Activated T-cell treated with anti-CD3 and anti-CD28 coated beads for 24 hours (primary cell): ENCODE data around the gene PWP1.

Experiments
- DNase-seq: peaks from one replicate; pipeline ENCODE4 v3.0.0-alpha.2; 2020; ENCODE audit warnings: low read depth

Gene PWP1

GRCh38 chr12:107685360-107686248 is at the start of gene PWP1:
Gene PWP1 (plus strand): TSS chr12:107685799. CDS start chr12:107685900, 101 bp downstream.
- DNase-seq, result peak; percentile 95

DNA sequence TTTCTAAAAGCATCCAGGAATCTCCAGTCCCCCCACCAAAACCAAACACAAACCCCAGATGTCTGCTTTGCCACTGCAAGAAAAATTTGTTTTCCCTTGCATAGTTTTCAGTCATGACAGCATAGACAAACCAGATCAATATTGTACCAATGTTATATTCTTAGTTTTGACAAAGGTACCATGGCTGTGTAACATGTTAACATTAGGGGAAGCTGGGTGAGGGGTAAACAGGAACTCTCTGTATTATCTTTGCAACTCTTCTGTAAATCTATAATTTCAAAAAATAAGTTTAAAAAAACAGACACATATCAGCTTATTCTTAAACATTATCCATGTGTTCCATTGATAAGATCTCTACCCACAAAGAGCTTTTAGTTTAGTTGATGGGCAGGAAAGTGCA is 44.4 kb upstream of the PWP1 start:
- no peak for DNase-seq

DNA sequence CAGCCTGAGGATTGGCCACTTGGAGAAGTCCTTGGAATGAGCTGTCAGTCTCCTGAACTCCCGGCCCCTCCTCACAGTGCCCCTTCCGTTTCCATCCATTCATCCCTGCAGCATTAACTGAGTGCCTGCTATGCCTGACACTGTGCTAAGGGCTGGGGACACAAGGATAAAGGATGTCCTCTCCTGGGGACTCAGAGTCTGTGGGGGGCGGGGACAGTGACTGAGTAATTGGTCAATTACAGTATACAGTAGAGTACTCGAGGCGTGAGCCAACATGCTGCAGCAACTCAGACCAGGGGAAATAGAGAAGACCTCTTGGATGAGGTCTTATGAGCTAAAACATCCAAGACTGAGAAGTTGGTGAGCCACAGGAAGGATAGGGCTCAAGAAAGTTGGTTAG is 43.4 kb upstream of the PWP1 start:
- DNase-seq, result no peak

GRCh38 chr12:107645630-107646333 is 39.8 kb upstream of the PWP1 start:
- DNase-seq, result no peak

DNA sequence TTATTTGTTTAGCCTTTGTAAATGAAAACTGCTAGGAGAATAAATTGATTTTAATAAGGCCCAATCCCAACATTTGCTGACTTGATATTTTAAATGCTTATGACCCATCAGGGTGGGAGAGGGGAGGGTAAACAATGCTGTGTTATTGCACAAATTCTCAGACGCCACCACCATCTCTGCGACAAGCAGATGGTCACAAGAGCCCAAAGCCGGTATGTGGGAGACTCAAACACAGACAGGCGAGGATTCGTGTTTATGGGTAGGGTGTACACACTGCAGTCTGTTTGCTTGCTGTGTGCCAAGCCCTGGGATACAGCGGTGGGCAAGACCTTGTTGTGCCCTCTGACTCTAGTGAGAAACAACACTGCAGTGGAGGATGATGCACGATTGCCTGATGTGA is 39.2 kb upstream of the PWP1 start:
- no peak for DNase-seq

- DNase-seq, result no peak
Observed at GRCh38 chr12:107649661-107650061, 35.9 kb upstream of the PWP1 start.

DNA sequence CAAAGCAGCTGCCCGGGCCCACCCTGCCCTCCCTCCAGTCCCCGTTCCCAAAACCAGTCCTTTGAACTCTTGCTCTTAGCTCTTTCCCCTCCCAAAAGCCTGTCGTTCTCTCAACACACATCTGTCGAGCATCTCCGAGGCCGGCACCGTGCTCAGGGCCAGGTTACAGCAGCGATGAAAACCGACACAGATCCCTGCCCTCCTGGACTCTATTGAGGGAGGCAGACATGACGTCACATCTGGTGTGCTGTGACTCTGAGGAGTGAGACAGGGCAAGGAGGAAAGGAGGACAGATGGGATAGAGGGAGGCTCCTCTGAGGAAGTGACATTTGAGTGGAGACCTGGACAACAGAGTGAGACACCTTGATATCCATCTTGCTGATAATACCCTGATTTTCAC is 34.6 kb upstream of the PWP1 start:
- no peak for DNase-seq

DNA sequence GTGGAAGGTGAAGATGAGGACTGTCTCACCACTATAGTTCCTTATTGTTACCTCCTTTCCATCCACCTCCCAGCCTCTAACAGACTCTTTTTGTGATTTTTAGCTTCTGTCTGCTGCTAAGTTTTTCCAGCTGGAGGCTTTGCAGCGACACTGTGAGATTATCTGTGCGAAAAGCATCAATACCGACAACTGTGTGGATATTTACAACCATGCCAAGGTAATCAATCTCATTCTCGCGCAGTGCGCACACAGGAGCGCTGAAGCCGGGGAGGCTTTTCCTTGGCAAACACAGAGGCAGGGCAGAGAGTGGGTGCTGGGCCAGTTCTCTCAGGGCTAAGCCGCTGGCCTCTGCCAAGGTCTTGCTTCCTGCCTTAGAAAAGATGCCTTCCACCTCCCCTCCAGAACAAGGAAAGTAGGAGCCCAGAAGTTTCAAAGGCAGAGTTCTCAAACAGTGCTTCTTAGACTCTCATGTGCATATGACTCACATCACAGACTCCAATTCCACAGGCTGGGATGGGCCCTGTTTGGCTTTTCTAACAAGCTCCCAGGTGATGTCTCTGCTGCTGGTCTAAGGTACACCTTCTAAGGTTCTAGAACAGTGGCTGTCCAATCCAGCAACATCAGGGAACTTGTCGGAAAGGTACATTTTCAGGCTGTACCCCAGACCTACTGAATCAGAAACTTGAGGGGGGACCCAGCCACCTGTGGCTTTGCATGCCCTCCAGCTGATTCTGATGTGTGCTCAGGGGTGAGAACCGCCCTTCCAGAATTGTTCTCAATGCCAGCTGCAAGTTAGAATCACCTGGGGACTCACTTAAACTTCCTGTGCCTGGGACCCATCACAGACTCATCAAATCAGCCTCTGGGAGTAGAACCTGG is 33.8 kb upstream of the PWP1 start:
- DNase-seq, result no peak

DNA sequence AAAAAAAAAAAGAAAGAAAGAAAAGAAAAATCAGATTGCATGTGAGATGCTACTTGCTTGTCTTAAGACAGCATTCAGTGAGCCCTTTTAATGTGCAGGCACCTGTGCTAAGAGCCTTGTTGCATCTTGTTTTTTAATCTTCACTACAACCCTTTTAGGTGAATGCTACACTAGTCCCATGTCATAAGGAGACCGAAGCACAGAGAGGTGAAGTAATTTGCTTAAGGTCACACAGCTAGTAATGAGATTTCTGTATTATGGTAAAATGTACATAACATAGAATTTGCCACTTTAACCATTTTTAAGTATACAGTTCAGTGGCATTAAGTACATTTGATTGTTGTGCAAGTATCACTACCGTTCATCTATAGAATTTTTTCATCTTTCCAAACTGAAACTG is 32.1 kb upstream of the PWP1 start:
- no peak for DNase-seq

DNA sequence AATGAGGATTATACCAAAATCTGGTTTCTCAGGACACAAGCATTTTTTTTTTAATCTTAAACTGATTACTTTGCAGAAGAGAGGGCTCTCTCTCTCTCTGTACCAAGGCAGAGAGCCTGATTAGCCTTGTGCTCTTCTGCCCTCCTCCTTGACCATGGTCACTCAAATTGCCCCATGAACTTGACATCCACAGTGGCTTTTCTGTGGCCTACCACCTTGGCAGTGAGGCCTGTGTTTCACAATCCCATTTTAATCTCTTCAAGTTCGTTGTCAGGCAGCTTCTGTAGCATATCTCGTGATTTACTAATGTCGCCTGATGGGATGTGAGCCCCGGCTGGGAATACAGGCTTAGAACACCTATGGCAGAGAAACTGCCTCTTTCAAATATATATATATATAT is 30.7 kb upstream of the PWP1 start:
- no peak for DNase-seq

DNA sequence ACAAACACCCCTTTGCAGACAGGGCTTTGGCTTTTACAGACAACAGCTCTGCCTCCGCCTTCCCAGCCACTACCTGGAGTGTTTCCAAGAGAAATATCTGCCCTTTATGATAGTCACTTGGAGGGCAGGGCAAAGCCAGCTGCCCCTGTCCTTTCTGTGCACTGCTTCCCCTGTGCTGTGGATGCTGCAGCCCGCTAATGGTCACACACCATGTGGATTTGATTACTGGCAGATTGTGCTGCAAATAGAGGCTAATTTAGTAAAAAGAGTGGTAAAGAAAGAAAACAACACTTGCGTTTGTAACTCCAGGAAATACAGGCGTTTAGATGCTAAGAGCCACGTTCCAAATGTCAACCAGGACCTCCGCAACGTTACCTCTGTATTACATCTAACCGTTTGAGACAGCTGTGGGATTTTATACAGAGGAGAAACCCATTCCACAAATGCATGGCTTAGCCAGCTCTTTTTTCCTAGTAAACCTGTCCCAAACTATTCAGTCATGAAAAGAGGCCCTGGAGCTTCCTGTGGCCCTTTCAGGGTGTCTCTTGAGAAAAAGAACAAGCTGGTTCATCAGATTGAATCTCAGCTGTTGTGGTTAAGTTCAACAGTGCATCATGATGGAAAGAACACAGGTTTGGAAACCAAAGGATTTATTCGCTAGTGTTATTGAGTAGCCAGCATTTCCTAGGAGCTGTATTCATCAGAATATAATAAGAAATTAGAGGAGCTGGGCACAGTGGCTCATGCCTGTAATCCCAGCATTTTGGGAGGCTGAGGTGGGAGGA is 30.1 kb upstream of the PWP1 start:
- no peak for DNase-seq

GRCh38 chr12:107656302-107656701 is 29.3 kb upstream of the PWP1 start:
- DNase-seq, result no peak

DNA sequence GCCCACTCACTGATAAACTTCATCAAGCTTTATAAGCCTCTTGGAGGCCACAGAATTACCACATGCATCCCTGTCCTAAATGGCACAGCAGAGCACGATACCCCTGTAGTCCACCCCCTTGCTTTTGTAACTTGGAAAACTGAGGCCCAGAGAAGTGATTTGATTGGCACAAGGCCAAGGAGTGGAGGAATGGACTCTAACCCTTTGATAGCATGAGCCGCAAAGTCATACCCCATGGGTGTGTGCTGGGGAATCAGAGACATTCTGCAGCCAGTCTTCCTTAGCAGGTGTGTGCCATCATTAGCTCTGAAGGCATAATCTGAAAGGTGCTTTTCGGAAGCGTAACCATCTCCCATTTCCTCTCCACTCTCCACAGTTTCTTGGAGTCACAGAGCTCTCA is 28.5 kb upstream of the PWP1 start:
- DNase-seq, result no peak

GRCh38 chr12:107657621-107658020 is 28.0 kb upstream of the PWP1 start:
- no peak for DNase-seq

DNA sequence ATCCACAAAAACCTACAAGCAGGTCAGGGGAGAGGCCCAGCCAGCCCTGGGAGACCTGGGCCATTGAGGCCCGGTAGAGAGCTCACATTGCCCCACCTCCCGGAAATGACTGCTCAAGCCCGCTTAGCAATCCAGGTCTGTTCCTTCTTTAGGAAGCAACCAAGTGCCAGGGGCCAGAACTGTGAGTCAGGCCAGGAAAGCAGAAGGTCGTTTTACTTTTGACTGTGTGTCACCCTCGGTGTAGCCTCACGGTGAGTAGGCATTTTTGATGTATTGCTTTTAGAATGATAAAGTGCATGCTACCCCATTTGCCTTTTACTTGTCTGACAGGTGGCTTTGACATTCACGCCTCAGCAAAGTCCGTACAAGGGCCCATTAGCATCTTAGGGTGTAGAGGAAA is 25.4 kb upstream of the PWP1 start:
- DNase-seq, result no peak

GRCh38 chr12:107660861-107661415 is 24.7 kb upstream of the PWP1 start:
- DNase-seq, result no peak

DNA sequence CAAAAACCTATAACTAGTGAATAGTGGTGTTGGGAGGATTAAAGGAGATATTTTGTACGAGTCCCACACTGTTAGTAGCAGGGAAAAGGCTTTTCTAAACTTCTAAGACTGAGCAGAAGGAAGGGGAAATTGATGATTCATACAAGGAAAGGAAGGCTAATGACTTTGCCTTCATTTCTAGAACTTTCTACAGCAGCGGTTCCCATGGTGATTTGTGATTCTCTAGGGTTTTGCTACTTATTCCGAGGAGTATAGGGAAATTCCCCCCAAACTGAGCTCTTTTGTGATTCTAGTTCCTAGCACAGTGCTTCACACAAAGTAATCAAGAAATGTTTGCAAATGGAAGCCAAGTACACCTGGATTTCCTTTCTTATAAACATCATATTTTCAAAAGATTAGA is 23.8 kb upstream of the PWP1 start:
- no peak for DNase-seq

DNA sequence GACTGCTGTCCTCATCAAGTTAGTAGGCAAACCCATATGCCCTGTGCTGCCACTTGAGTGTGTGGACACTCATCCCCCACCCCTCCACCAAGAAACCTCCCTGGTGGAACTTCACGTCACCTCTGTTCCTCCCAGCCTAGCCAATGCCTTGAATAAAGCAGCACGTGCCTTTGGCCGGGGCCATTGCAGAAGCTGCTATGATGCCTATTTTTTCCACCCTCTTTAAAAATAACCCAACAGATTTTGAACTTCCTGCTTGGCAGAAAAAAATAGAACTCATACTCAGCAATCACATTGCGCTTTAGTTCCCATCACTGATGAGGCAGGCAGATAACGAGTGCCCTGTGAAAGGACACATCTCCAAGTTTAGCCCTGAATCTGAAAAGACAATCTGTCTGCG is 23.1 kb upstream of the PWP1 start:
- no peak for DNase-seq

- no peak for DNase-seq
Observed at GRCh38 chr12:107663277-107663676, 22.3 kb upstream of the PWP1 start.

DNA sequence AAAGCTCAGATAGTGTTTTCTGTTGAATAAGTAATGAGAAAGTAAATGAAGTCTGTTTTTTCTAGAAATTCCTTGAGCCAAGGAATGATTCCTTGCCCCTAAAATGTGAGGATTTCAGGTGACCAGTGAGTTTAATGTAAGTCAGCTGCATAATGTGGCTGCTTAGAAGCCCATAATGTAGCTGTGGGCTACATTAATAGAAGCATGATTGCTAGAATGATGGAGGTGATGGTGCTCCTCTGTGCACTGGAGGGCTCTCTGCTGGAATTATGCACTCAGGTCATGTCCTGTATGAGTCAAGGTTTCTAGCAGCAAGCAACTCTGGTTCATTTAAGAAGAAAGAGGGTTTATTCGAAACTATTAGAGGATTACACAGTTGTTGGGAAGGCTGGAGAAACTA is 19.6 kb upstream of the PWP1 start:
- DNase-seq, result no peak

- no peak for DNase-seq
Observed at GRCh38 chr12:107667464-107667863, 18.1 kb upstream of the PWP1 start.
